Epithelial cell of proximal tubule (primary cell): Measurements from ENCODE around the gene SYT17. TPM values are rescaled to one million over a fixed set of nuclear protein-coding genes. Genes with fewer than 3 reads are reported as not detected.

Source experiments
- DNase-seq: peaks from one replicate; pipeline ENCODE4 v3.0.0-alpha.2; 2011; ENCODE audit warnings: low read depth
- H3K4me3 ChIP-seq: 2 replicates; pipeline ENCODE4 v1.5.1; 2011; ENCODE audit warnings: low read depth, mild to moderate bottlenecking, low read length
- CTCF ChIP-seq: conservative IDR thresholded peaks from 2 replicates; pipeline ENCODE4 v1.5.1; 2012; ENCODE audit warnings: low read depth, mild to moderate bottlenecking, low read length
- total RNA-seq: library from RNA; depleted of rRNA; stranded (reverse); fragments of >200 nt; gene quantifications from 2 replicates; pipeline ENCODE4 v1.2.3, GENCODE V29; 2015

The SYT17 gene
- total RNA-seq, 1 donor from 2014 or later: 1.2 TPM

GRCh38 chr16:19299565-19299964 is 131.5 kb downstream of the SYT17 start:
- H3K4me3 ChIP-seq: no peak overlapping the region
- DNase-seq: no peak
- TF ChIP-seq CTCF: no peak

GRCh38 chr16:19301931-19302330 is 133.9 kb downstream of the SYT17 start:
- no peak for DNase-seq
- TF ChIP-seq CTCF: no peak
- no peak overlapping the region for H3K4me3 ChIP-seq

GRCh38 chr16:19304750-19305149 is 136.7 kb downstream of the SYT17 start:
- no peak for TF ChIP-seq CTCF
- DNase-seq: no peak
- no peak overlapping the region for H3K4me3 ChIP-seq

GRCh38 chr16:19305443-19305842 is 137.4 kb downstream of the SYT17 start:
- DNase-seq: no peak
- TF ChIP-seq CTCF: no peak
- no peak overlapping the region for H3K4me3 ChIP-seq

GRCh38 chr16:19307587-19308241 is 139.7 kb downstream of the SYT17 start:
- TF ChIP-seq CTCF: no peak
- H3K4me3 ChIP-seq: no peak overlapping the region
- no peak for DNase-seq

GRCh38 chr16:19308392-19308791 is 140.4 kb downstream of the SYT17 start:
- TF ChIP-seq CTCF: no peak
- no peak overlapping the region for H3K4me3 ChIP-seq
- no peak for DNase-seq

- no peak overlapping the region for H3K4me3 ChIP-seq
- DNase-seq: no peak
- no peak for TF ChIP-seq CTCF
Observed at GRCh38 chr16:19309178-19309577, 141.1 kb downstream of the SYT17 start.
